LoVo (cell line): ENCODE data around the gene TMEM52.

Experiments used
- DNase-seq: peaks from one replicate; pipeline ENCODE4 v3.0.0-alpha.2; 2016; ENCODE audit warnings: low spot score

TMEM52 gene

DNA sequence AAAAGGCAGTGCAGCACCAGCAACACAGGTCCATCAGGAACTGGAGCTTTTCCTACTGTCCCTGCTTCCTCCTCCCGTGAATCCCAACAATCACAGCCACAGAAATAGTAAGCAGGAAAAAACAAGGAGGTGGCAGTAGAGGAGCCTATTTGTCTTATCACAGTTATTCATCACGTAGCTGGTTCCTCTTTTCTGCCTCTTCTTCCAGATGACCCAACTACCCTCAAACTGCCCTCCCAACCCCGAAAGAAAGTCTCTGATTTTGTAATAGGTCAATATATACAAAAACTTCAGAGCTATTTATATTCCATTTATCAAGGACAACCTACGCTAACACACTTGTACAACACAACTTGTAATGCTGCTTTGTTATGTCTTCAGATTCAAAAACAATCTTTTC is 49.6 kb downstream of the TMEM52 start:
- DNase-seq = no peak
